Measurements from ENCODE around the gene SENP1.

Gene SENP1

DNA sequence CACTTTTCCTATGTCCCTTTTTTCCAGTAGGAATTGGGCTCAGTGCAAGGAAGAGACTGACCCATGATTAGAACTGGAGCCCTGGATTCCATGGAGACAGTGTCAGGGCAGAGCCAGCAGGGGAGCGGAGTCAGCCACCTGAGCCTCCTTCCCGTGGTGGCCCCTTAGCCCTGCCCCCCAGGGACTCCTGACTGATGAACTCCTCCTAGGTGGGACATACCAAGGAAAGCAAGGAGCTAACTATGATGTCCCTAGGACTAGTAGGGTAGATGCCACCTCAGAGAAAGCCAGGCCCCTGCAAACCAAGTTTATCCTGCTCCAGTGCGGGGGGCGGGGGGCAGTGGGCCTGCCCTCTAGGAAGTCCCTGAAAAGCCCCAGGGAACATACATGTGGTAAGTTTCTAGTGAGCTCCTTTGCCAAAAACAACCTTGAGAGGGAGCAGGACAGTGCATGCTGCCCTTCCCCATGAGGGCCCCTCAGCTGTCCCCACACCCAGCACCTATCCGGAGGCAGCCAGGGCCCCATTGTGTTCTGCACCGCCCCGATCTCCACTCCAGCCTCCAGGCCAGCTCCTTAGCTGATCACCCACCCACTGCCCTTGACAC lies 95.4 kb downstream of the SENP1 start:
- peaks cover 18% of the 10 kb centered on the region for H3K4me1 Mint-ChIP-seq
- peaks cover 58% of the 10 kb centered on the region for H3K27me3 Mint-ChIP-seq (ENCODE audit: low read depth)
- no peaks in the 10 kb centered on the region for H3K9me3 Mint-ChIP-seq
- no peak overlapping the region for H3K27ac Mint-ChIP-seq
- TF ChIP-seq CTCF (IDR thresholded peaks at IDR 0.05; ENCODE audit: unreplicated experiment in 3 of 3), result no peak
- H3K4me3 Mint-ChIP-seq, result no peak overlapping the region
- no peaks in the 10 kb centered on the region for H3K36me3 Mint-ChIP-seq (ENCODE audit: low read depth)

DNA sequence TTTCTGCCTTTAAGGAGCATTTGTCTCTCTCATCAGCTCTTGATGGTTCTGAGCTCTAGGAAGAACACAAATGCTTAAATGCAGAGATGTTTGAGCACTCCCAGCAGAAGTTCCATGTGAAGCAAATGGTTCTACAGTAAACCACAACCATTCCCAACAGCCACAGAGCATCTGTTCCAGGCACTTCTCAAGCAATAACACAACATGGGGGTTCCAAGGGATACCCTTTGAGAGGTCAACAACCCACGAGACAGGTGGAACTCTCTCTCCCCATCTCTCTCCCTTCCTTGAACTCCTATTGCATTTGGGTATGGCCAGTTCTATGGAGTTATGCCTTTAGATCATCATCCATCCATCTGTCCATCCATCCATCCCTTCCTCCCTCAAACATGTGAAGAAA lies 96.4 kb downstream of the SENP1 start:
- Mint-ChIP-seq H3K9me3 (no peaks in the 10 kb centered on the region), H3K27me3 (ENCODE audit: low read depth) (peaks cover 68% of the 10 kb centered on the region), H3K4me3 (no peak overlapping the region), H3K27ac (no peak overlapping the region), H3K36me3 (ENCODE audit: low read depth) (no peaks in the 10 kb centered on the region), H3K4me1 (peaks cover 20% of the 10 kb centered on the region)
- TF ChIP-seq CTCF (IDR thresholded peaks at IDR 0.05; ENCODE audit: unreplicated experiment in 3 of 3), result no peak

DNA sequence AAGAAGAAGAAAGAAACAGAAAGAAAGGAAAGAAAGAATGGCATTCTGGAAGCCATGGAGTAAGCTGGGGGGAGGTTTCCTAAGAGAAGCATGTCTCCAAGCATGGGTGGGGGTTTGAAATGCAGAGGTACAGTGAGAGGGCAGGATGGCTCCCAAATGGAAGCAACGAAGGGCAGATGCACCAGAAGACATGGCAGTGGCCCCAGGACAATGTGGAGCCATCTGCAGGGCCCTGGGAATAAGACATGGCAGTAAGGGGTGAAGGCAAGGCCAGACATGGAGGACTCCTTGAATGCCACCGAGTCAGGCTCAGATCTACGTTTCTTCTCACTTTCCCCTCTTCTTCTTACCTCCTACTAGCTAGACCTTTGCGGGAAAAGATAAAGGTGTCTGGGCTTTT lies 96.9 kb downstream of the SENP1 start:
- no peak for TF ChIP-seq CTCF (IDR thresholded peaks at IDR 0.05; ENCODE audit: unreplicated experiment in 3 of 3)
- peaks cover 20% of the 10 kb centered on the region for H3K4me1 Mint-ChIP-seq
- H3K4me3 Mint-ChIP-seq, result no peak overlapping the region
- H3K27ac Mint-ChIP-seq, result no peak overlapping the region
- H3K27me3 Mint-ChIP-seq (ENCODE audit: low read depth), result peaks cover 70% of the 10 kb centered on the region
- H3K9me3 Mint-ChIP-seq, result no peaks in the 10 kb centered on the region
- no peaks in the 10 kb centered on the region for H3K36me3 Mint-ChIP-seq (ENCODE audit: low read depth)

GRCh38 chr12:48008349-48008748 lies 97.5 kb downstream of the SENP1 start:
- peaks cover 75% of the 10 kb centered on the region for H3K27me3 Mint-ChIP-seq (ENCODE audit: low read depth)
- H3K4me1 Mint-ChIP-seq, result peaks cover 26% of the 10 kb centered on the region
- H3K9me3 Mint-ChIP-seq, result no peaks in the 10 kb centered on the region
- H3K27ac Mint-ChIP-seq, result no peak overlapping the region
- no peak overlapping the region for H3K4me3 Mint-ChIP-seq
- H3K36me3 Mint-ChIP-seq (ENCODE audit: low read depth), result no peaks in the 10 kb centered on the region
- TF ChIP-seq CTCF (IDR thresholded peaks at IDR 0.05; ENCODE audit: unreplicated experiment in 3 of 3), result no peak

DNA sequence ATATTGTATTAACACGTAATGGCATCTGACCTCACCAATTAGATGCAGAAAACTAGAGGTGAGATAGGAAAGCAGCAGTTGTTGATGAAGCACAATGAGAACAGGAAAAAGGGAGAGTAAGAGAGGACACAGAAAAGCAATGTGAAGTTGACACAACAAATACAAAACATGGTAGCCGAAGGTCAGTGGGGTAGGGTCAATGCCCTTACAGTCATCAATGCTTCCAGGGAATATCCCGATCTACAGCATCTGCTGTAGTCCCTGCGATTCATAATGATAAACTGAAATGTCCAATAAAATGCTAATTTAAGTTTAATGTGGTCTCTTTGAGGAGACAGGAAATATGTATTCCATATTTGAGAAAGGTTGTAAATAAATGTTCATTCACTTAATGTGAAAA lies 98.7 kb downstream of the SENP1 start:
- peaks cover 37% of the 10 kb centered on the region for H3K4me1 Mint-ChIP-seq
- no peak for TF ChIP-seq CTCF (IDR thresholded peaks at IDR 0.05; ENCODE audit: unreplicated experiment in 3 of 3)
- H3K9me3 Mint-ChIP-seq, result no peaks in the 10 kb centered on the region
- H3K4me3 Mint-ChIP-seq, result no peak overlapping the region
- H3K36me3 Mint-ChIP-seq (ENCODE audit: low read depth), result no peaks in the 10 kb centered on the region
- H3K27ac Mint-ChIP-seq, result no peak overlapping the region
- peaks cover 76% of the 10 kb centered on the region for H3K27me3 Mint-ChIP-seq (ENCODE audit: low read depth)

DNA sequence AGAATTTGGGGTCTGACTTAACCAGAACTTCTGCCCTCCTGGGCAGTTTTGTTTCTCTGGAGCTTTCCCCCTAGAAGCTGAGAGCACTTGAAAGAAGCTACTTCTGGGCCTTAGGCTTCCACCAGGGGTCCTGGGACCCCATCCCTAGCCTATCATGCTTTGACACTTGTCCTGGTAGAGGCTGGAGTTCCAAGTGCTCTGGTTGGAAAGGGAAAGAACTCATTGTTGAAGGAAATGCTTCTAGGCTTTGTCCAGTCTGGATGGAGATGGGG lies 100.2 kb downstream of the SENP1 start:
- Mint-ChIP-seq H3K27me3 (ENCODE audit: low read depth) (peaks cover 88% of the 10 kb centered on the region), H3K27ac (peak overlapping the region in 1 of 3 experiments; percentile 88), H3K36me3 (ENCODE audit: low read depth) (no peaks in the 10 kb centered on the region), H3K4me1 (peaks cover 47% of the 10 kb centered on the region), H3K4me3 (peak overlapping the region; percentile 83 to 88 (median 83)), H3K9me3 (no peaks in the 10 kb centered on the region)
- TF ChIP-seq CTCF (IDR thresholded peaks at IDR 0.05; ENCODE audit: unreplicated experiment in 3 of 3), result no peak
